ENCODE results near the gene CLCNKB. TPM values are rescaled to one million over a fixed set of nuclear protein-coding genes. Genes with fewer than 3 reads are reported as not detected.
"Not testable (repeated sequence)": the region's sequence is repeated elsewhere in the genome, so short reads cannot be mapped to it uniquely, and the experiment has no call there.

The CLCNKB gene
- total RNA-seq, 1 donor from 2014 or later, result 0.97 TPM

DNA sequence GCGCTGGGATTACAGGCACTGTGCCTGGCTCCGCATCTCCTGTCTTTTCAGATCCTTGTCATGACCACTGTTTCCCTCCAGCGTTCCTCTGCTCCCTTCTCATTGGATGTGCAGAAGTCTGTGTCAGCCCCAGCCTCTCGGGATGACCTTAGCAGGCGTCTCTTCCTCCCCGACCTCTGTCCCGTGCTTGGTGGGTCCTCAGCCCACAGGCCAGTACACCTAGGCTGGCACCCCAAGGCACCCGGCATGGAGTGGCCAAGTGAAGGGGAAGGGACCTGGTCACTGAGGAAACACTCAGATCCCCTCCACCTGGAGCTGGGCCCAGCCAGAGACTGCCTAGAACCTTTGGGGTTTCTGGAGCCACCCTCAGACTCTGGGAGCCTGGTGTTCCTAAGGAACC, 2.4 kb upstream of the CLCNKB start:
- Histone ChIP-seq H3K79me2 (ENCODE audit: low read depth) (no peaks in the 10 kb centered on the region), H4K20me1 (ENCODE audit: low read depth) (no peaks in the 10 kb centered on the region), H3K9me3 (ENCODE audit: low read depth) (no peaks in the 10 kb centered on the region), H3K4me3 (no peak overlapping the region), H3K36me3 (no peaks in the 10 kb centered on the region), H3K27ac (no peak overlapping the region), H3K4me1 (no peaks in the 10 kb centered on the region), H2AFZ (replicated peaks) (no peak overlapping the region), H3K4me2 (no peak overlapping the region), H3F3A (ENCODE audit: low read depth) (no peaks in the 10 kb centered on the region), H3K9ac (no peak overlapping the region), H3K27me3 (no peaks in the 10 kb centered on the region)
- no peak for DNase-seq (ENCODE audit: low spot score)
- H3K4me1 Mint-ChIP-seq, result peaks cover 16% of the 10 kb centered on the region
- H3K27ac Mint-ChIP-seq, result peak overlapping the region; percentile 23
- no peak overlapping the region for H3K4me3 Mint-ChIP-seq
- H3K36me3 Mint-ChIP-seq, result no peaks in the 10 kb centered on the region
- peaks cover 7% of the 10 kb centered on the region for H3K27me3 Mint-ChIP-seq (ENCODE audit: insufficient read depth, low read depth)
- H3K9me3 Mint-ChIP-seq, result no peaks in the 10 kb centered on the region
- TF ChIP-seq, protein P1, sequence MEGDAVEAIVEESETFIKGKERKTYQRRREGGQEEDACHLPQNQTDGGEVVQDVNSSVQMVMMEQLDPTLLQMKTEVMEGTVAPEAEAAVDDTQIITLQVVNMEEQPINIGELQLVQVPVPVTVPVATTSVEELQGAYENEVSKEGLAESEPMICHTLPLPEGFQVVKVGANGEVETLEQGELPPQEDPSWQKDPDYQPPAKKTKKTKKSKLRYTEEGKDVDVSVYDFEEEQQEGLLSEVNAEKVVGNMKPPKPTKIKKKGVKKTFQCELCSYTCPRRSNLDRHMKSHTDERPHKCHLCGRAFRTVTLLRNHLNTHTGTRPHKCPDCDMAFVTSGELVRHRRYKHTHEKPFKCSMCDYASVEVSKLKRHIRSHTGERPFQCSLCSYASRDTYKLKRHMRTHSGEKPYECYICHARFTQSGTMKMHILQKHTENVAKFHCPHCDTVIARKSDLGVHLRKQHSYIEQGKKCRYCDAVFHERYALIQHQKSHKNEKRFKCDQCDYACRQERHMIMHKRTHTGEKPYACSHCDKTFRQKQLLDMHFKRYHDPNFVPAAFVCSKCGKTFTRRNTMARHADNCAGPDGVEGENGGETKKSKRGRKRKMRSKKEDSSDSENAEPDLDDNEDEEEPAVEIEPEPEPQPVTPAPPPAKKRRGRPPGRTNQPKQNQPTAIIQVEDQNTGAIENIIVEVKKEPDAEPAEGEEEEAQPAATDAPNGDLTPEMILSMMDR (IDR thresholded peaks at IDR 0.05), result no peak
- no peak for TF ChIP-seq EZH2 (IDR thresholded peaks at IDR 0.05)
- TF ChIP-seq EZH2phosphoT487 (IDR thresholded peaks at IDR 0.05), result no peak

DNA sequence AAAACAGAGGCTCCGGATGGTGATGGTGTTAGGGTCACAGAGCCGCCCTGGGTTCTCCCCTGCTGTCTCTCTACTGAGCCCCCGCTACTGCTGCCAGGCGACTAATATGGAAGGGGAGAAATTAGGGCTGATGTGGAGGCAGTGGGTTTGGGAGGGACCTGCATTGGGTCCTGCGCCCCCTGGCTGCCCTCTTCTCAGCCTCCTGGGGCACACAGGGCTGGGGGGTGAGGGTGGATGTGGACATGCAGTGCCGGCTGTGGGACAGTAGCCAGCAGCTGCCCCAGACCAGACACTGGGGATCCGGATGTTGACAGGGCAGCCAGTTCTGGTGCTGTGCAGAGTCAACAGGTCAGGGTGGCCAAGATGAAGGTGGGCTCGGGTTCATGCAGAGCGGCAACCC, 1.5 kb upstream of the CLCNKB start:
- H3K36me3 ChIP-seq, result no peaks in the 10 kb centered on the region
- H3K4me2 ChIP-seq, result no peak overlapping the region
- DNase-seq (ENCODE audit: low spot score), result no peak
- no peaks in the 10 kb centered on the region for H3K27me3 ChIP-seq
- Mint-ChIP-seq H3K4me3 (no peak overlapping the region), H3K27me3 (ENCODE audit: insufficient read depth, low read depth) (peaks cover 9% of the 10 kb centered on the region), H3K4me1 (peaks cover 20% of the 10 kb centered on the region), H3K9me3 (no peaks in the 10 kb centered on the region), H3K27ac (no peak overlapping the region), H3K36me3 (no peaks in the 10 kb centered on the region)
- no peak overlapping the region for H3K4me3 ChIP-seq
- no peaks in the 10 kb centered on the region for H4K20me1 ChIP-seq (ENCODE audit: low read depth)
- TF ChIP-seq EZH2phosphoT487 (IDR thresholded peaks at IDR 0.05), result no peak
- TF ChIP-seq, protein P1 (IDR thresholded peaks at IDR 0.05), result no peak
- TF ChIP-seq EZH2 (IDR thresholded peaks at IDR 0.05), result no peak
- H2AFZ ChIP-seq (replicated peaks), result no peak overlapping the region
- H3K9ac ChIP-seq, result no peak overlapping the region
- H3K9me3 ChIP-seq (ENCODE audit: low read depth), result no peaks in the 10 kb centered on the region
- H3K79me2 ChIP-seq (ENCODE audit: low read depth), result no peaks in the 10 kb centered on the region
- H3K27ac ChIP-seq, result no peak overlapping the region
- peaks cover 1% of the 10 kb centered on the region for H3F3A ChIP-seq (ENCODE audit: low read depth)
- H3K4me1 ChIP-seq, result no peaks in the 10 kb centered on the region

DNA sequence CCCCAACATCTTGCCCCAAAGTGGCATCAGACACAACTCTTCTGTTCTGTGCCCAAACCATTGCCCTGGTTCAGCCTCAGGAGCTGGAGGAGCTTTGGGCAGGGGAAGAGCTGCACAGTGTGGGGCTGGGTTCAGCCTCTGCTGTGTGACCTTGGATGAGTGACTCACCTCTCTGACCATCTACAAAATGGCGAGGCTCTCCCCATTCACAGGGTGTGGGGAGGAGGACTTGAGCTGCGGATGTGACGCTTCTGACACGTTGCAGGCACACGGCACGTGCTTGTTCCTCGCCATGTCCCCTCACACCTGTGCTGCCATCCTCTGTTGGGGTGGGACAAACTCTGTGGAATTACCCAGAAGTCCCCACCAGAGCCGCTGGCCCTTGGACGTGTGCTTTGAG, 928 bp upstream of the CLCNKB start:
- H3K36me3 Mint-ChIP-seq; H3K27ac Mint-ChIP-seq; H3K27me3 ChIP-seq; H4K20me1 ChIP-seq (ENCODE audit: low read depth); DNase-seq (ENCODE audit: low spot score); H3K9me3 ChIP-seq (ENCODE audit: low read depth); H3K9me3 Mint-ChIP-seq; H2AFZ ChIP-seq (replicated peaks); H3K27ac ChIP-seq; H3K79me2 ChIP-seq (ENCODE audit: low read depth); H3K36me3 ChIP-seq; H3K4me2 ChIP-seq; H3K4me3 Mint-ChIP-seq; H3K4me3 ChIP-seq; H3F3A ChIP-seq (ENCODE audit: low read depth); H3K4me1 ChIP-seq; H3K9ac ChIP-seq: not testable (repeated sequence)
- H3K27me3 Mint-ChIP-seq (ENCODE audit: insufficient read depth, low read depth), result peaks cover 13% of the 10 kb centered on the region
- H3K4me1 Mint-ChIP-seq, result peaks cover 20% of the 10 kb centered on the region

DNA sequence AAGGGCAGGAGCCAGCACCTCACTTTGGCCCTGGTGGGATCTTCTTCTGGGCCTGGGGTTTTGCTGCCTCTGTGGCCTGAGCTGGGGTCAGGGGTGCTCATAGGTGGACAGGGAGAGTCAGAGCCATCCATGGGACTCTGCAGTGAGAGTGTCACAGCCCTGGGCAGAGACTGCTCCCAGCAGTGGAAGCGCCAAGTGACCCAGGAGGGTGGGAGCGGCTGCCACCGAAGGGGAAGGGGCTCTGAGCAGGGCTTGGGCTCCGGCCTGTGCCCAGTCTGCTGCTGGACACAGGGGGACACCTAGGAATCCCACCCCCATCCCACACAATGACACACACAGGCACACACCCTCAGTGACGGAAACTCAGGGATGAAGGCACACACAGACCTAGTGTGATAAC, 368 bp downstream of the CLCNKB start:
- H2AFZ ChIP-seq (replicated peaks), result no peak overlapping the region
- peaks cover 8% of the 10 kb centered on the region for H3K27me3 ChIP-seq
- no peak for TF ChIP-seq EZH2 (IDR thresholded peaks at IDR 0.05)
- peaks cover 14% of the 10 kb centered on the region for H3K27me3 Mint-ChIP-seq (ENCODE audit: insufficient read depth, low read depth)
- H3F3A ChIP-seq (ENCODE audit: low read depth), result peaks cover 7% of the 10 kb centered on the region
- H3K9me3 Mint-ChIP-seq, result no peaks in the 10 kb centered on the region
- no peak overlapping the region for H3K4me3 Mint-ChIP-seq
- no peaks in the 10 kb centered on the region for H4K20me1 ChIP-seq (ENCODE audit: low read depth)
- no peak overlapping the region for H3K9ac ChIP-seq
- H3K27ac ChIP-seq, result no peak overlapping the region
- no peak for DNase-seq (ENCODE audit: low spot score)
- peak overlapping the region; percentile 9 for H3K27ac Mint-ChIP-seq
- H3K36me3 Mint-ChIP-seq, result no peaks in the 10 kb centered on the region
- H3K4me1 Mint-ChIP-seq, result peaks cover 20% of the 10 kb centered on the region
- H3K4me1 ChIP-seq, result peaks cover 2% of the 10 kb centered on the region
- no peak overlapping the region for H3K4me2 ChIP-seq
- H3K79me2 ChIP-seq (ENCODE audit: low read depth), result no peaks in the 10 kb centered on the region
- no peaks in the 10 kb centered on the region for H3K36me3 ChIP-seq
- H3K9me3 ChIP-seq (ENCODE audit: low read depth), result no peaks in the 10 kb centered on the region
- H3K4me3 ChIP-seq, result no peak overlapping the region
